AG09319 (cell line): ENCODE measurements around the gene CA10.

Experiments
- DNase-seq: peaks from one replicate; pipeline ENCODE4 v3.0.0-alpha.2; 2010; ENCODE audit warnings: low read depth; ENCODE audit errors: extremely low read depth
- CTCF ChIP-seq: IDR thresholded peaks from 2 replicates; pipeline ENCODE4 v1.5.1; 2011; ENCODE audit warnings: low read depth, mild to moderate bottlenecking, inconsistent platforms, low read length, moderate library complexity

Gene CA10

GRCh38 chr17:51720439-51720838 lies 438.1 kb downstream of the CA10 start:
- DNase-seq = no peak
- no peak for TF ChIP-seq CTCF

- TF ChIP-seq CTCF = no peak
- DNase-seq = no peak
Observed at GRCh38 chr17:51718983-51719382, 439.5 kb downstream of the CA10 start.

DNA sequence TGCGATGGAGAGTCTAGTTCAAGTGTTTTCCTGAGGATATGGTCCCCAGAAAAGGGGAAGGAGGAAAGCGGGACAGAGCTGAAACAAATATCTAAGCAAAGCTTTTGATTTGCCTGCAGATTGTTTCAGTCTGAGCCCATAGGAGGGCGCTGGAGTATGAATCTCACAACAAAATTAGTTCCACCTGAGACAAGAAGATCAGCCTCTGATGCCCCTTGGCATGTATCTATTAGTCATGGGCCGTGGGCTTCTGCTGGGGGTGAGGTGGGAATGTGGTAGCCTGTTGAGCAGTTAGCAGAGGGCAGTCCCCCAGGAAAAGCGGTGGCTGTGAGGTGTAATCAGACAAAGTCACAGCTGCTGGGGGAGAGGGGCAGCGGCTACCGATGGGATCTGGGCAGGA lies 446.9 kb downstream of the CA10 start:
- DNase-seq = no peak
- no peak for TF ChIP-seq CTCF

DNA sequence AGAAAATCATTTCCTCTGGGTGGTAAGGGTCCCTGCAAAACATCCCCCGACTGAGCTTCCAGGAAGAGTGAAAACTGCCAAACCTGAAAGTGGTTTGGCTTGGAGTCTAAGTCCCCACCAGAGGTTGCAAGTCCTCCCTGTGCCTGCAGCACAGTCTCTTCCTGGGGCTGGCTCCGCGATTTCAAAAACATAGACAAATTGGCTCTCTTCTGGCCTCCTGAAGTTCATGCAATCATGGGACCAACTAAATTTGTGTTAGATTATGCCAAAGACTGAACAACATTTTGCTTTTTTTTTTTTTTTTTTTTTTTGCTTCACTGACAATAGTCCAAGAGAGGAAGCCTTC lies 447.9 kb downstream of the CA10 start:
- DNase-seq = no peak
- TF ChIP-seq CTCF = no peak

DNA sequence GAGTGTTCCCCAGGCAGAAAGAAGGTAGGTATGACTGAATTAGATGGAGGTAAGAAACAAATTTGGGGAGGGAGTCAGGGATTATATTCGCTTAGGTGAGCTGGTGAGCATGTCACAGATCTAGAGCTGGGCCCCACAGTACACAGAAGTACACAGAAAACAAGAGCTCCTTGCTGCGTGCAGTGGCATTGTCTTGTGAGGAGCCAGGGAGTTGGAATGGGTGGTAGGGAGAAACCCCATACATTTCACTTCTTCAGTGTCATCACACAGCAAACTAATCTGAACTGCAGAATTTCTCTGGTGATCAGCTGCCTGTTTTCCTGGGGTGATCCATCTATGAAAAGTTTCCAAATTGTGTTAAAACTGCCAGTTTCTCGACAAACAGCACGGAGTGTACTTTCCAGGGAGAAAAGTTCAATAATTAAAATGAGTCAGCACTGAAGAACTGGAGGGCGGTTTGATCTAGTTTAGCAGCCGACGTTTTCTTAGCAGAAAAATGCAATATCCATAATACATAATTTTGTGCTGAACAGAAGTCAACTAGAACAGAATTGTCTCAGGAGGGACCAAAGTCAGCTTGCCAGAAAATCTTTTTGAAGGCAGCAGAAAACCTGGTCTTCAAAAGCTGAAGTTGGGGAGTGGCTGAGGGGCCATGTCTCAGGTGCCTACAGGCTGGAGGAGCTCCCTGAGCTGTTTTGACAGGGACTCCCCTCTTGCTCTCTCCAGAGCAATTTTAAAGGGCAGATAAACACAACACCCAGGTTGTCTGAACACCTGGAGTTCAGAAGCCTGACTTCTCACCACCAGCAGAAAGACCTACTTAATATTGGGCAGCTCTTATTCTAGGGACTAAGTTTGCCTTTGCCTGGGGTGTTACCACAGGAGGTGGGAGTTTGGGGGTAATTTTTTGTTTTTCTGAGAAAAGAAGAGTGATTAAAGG lies 448.6 kb downstream of the CA10 start:
- TF ChIP-seq CTCF = no peak
- no peak for DNase-seq

- DNase-seq = no peak
- no peak for TF ChIP-seq CTCF
Observed at GRCh38 chr17:51707216-51707615, 451.3 kb downstream of the CA10 start.

DNA sequence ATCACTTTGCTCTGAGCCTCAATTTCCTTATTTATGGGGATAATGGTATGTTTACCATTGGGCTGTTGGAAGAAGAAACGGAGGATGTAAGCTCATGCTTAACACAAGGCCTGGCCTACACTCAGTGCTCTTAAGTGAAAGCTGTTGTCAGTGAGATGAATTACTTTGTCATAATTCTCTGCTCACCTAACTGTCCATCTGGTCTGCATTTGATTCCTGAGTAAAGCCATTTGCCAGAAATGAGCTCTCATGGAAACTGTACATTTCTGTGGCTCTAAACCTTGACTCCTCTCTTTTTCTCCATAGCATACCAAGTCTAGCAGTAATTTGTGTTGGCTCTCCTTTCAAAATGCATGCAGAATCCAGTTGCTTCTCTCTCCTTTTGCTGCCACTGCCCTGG lies 452.4 kb downstream of the CA10 start:
- no peak for DNase-seq
- TF ChIP-seq CTCF = no peak
